Lung (tissue), 12 donors: ENCODE data around the gene CPNE9. TPM values are rescaled to one million over a fixed set of nuclear protein-coding genes. Genes with fewer than 3 reads are reported as not detected.

Source experiments
- ATAC-seq: fragments of 200-7000 bp; cut with Tn5 transposase; one replicate; pipeline ENCODE4 v1.9.1; 2020; ENCODE audit warnings: moderate number of reproducible peaks; ENCODE audit not compliant: insufficient read depth, low FRiP score
- DNase-seq, 3 donors: peaks; one replicate each; pipeline ENCODE4 v3.0.0-alpha.2; 2013 to 2017
- H3K27ac ChIP-seq, 2 donors: one replicate each; pipeline ENCODE4 v1.5.1; 2013; ENCODE audit warnings: mild to moderate bottlenecking in 2 of 2, moderate library complexity in 2 of 2, control low read depth in 1 of 2, inconsistent platforms in 1 of 2, low read depth in 1 of 2, low read length in 1 of 2
- H3K27me3 ChIP-seq, 3 donors: one replicate each; pipeline ENCODE4 v1.5.1; 2013; ENCODE audit warnings: low read length in 2 of 3; ENCODE audit not compliant: control insufficient read depth in 3 of 3, insufficient read depth in 3 of 3
- H3K36me3 ChIP-seq, 4 donors: one replicate each; pipeline ENCODE4 v1.5.1; 2013; ENCODE audit warnings: low read length in 4 of 4, mild to moderate bottlenecking in 1 of 4, moderate library complexity in 1 of 4; ENCODE audit not compliant: control insufficient read depth in 4 of 4, insufficient read depth in 4 of 4
- H3K4me1 ChIP-seq, 5 donors: one replicate each; pipeline ENCODE4 v1.5.1; 2013; ENCODE audit warnings: low read length in 5 of 5, mild to moderate bottlenecking in 2 of 5, moderate library complexity in 1 of 5; ENCODE audit not compliant: control insufficient read depth in 5 of 5, insufficient read depth in 5 of 5
- H3K4me3 ChIP-seq: one replicate; pipeline ENCODE4 v1.5.1; 2013; ENCODE audit warnings: mild to moderate bottlenecking, control low read depth, moderate library complexity
- H3K9ac ChIP-seq, 2 donors: one replicate each; pipeline ENCODE4 v1.5.1; 2013; ENCODE audit warnings: low read length in 2 of 2, control low read depth in 1 of 2; ENCODE audit not compliant: insufficient read depth in 1 of 2
- H3K9me3 ChIP-seq, 4 donors: one replicate each; pipeline ENCODE4 v1.5.1; 2013; ENCODE audit warnings: low read length in 3 of 4, mild to moderate bottlenecking in 1 of 4, moderate library complexity in 1 of 4; ENCODE audit not compliant: control insufficient read depth in 4 of 4, insufficient read depth in 3 of 4
- WGBS, 2 donors: extraction: QIAGEN DNeasy Blood & Tissue Kit; methylation state at CpG; one replicate each; pipeline ENCODE4 v1.1.7; 2013; 5-methylcytosine and 5-hydroxymethylcytosine counted together
- polyA plus RNA-seq, 2 donors: library from polyadenylated mRNA; stranded (reverse); fragments of 200-250 nt; gene quantifications; one replicate each; pipeline ENCODE4 v1.2.1, GENCODE V29; 2013
- total RNA-seq, 2 donors: library from RNA; depleted of rRNA in 1 of 2; stranded (reverse); fragments of >200 nt in 1 of 2; gene quantifications; one replicate each; pipeline ENCODE4 v1.2.1, GENCODE V29; 2014 to 2021
- TF ChIP-seq, protein P1 (sequence below): IDR thresholded peaks from 2 replicates; pipeline ENCODE4 v1.5.1; 2012; ENCODE audit warnings: mild to moderate bottlenecking; ENCODE audit errors: control extremely low read depth, extremely low read depth
- donor health status: control.
- donor health status: control.
- donor health status: Bipolar disorder and iron deficiency.
- donor health status: healthy.
- donor health status: DM: yes; HTN: yes; CAD: no.

Gene CPNE9
- total and polyA plus RNA-seq, 4 donors = 0.11 to 0.34 (median 0.16) TPM; not detected in 1

DNA sequence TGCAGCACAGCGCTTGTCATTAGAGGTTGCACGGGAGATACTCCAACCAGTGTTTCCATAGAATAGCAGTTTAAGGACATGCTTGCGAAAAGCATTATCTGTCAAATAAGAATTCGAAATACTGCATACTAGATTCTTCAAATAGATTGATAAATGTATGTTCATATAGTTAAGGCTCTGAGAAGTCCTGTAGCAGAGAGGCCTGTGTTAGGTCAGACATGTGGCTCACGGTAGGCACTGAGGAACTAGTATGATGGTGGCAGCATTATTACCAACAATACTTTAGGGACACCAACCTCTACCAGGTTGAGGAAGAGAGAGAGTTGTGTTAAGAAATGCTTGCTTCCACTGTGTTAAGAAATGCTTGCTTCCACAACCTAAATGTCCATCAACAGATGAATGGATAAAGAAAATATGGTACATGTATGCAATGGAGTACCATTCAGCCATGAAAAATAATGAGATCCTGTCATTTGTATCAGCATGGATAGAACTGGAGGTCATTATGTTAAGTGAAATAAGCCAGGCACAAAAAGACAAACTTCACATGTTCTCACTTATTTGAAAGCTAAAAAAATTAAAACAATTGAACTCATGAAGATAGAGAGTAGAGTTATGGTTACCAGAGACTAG is 39.4 kb upstream of the CPNE9 start:
- Histone ChIP-seq H3K27ac (no peak overlapping the region), H3K4me1 (peaks cover 0 to 1% (median 0%) of the 10 kb centered on the region in 5 donors), H3K4me3 (no peak overlapping the region), H3K36me3 (peaks cover 28 to 49% (median 34%) of the 10 kb centered on the region in 4 donors), H3K27me3 (no peaks in the 10 kb centered on the region), H3K9ac (no peak overlapping the region), H3K9me3 (peaks cover 0 to 2% (median under 1%) of the 10 kb centered on the region in 4 donors)
- 97 to 99% methylated on average over 5 of the region's 5 CpGs for WGBS, 2 donors
- ATAC-seq (no peak), DNase-seq (no peak)
- TF ChIP-seq, protein P1, sequence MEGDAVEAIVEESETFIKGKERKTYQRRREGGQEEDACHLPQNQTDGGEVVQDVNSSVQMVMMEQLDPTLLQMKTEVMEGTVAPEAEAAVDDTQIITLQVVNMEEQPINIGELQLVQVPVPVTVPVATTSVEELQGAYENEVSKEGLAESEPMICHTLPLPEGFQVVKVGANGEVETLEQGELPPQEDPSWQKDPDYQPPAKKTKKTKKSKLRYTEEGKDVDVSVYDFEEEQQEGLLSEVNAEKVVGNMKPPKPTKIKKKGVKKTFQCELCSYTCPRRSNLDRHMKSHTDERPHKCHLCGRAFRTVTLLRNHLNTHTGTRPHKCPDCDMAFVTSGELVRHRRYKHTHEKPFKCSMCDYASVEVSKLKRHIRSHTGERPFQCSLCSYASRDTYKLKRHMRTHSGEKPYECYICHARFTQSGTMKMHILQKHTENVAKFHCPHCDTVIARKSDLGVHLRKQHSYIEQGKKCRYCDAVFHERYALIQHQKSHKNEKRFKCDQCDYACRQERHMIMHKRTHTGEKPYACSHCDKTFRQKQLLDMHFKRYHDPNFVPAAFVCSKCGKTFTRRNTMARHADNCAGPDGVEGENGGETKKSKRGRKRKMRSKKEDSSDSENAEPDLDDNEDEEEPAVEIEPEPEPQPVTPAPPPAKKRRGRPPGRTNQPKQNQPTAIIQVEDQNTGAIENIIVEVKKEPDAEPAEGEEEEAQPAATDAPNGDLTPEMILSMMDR = no peak

- Histone ChIP-seq H3K36me3 (peaks cover 34 to 50% (median 41%) of the 10 kb centered on the region in 4 donors), H3K9ac (no peak overlapping the region), H3K27me3 (no peaks in the 10 kb centered on the region), H3K4me3 (no peak overlapping the region), H3K27ac (no peak overlapping the region), H3K4me1 (peaks cover 0 to 5% (median 0%) of the 10 kb centered on the region in 5 donors), H3K9me3 (peaks cover 0 to 2% (median under 1%) of the 10 kb centered on the region in 4 donors)
- no peak for ATAC-seq
- 83% methylated on average over 7 of the region's 7 CpGs for WGBS, 2 donors
- DNase-seq = no peak
- TF ChIP-seq, protein P1 = no peak
Measured at GRCh38 chr3:9666704-9667445, 36.8 kb upstream of the CPNE9 start.

DNA sequence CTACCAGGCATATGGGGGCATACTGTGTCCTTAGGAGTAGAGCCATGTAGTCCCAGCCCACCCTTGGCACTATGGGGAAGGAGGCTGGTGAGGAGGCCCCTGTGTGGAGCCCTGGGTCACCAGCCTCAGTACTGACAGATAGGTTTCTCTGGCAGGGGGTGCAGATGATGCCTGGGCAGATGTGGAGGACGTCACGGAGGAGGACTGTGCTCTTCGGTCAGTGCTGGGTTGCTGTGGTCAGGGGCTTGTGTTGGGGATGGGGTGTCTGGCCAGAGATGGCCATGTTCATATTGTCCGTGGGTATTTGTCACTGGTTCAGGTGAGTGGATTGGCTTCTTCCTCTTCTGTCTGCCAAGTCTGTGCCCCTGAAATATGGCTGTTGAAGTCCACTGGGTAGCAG is 34.4 kb upstream of the CPNE9 start:
- ATAC-seq = no peak
- Histone ChIP-seq H3K9me3 (no peaks in the 10 kb centered on the region), H3K9ac (no peak overlapping the region), H3K27me3 (no peaks in the 10 kb centered on the region), H3K4me3 (no peak overlapping the region), H3K27ac (peak overlapping the region in 1 of 2 donors; percentile 64), H3K36me3 (peaks cover 25 to 59% (median 49%) of the 10 kb centered on the region in 4 donors), H3K4me1 (peaks cover 0 to 5% (median 0%) of the 10 kb centered on the region in 5 donors)
- no peak for DNase-seq
- TF ChIP-seq, protein P1 = no peak
- WGBS, 2 donors = 90 to 93% methylated on average over 4 of the region's 4 CpGs
